ENCODE measurements around the gene ALDH3B2. TPM values are rescaled to one million over a fixed set of nuclear protein-coding genes. Genes with fewer than 3 reads are reported as not detected.

The ALDH3B2 gene
- total RNA-seq, 1 donor from 2014 or later: 0.67 TPM

- H3K27me3 Mint-ChIP-seq: no peaks in the 10 kb centered on the region
- no peaks in the 10 kb centered on the region for H3K36me3 Mint-ChIP-seq (ENCODE audit: insufficient read depth)
- peak overlapping the region; percentile 90 for H3K27ac Mint-ChIP-seq
- peaks cover 14% of the 10 kb centered on the region for H3K4me1 Mint-ChIP-seq (ENCODE audit: low read depth)
- TF ChIP-seq, protein P1, sequence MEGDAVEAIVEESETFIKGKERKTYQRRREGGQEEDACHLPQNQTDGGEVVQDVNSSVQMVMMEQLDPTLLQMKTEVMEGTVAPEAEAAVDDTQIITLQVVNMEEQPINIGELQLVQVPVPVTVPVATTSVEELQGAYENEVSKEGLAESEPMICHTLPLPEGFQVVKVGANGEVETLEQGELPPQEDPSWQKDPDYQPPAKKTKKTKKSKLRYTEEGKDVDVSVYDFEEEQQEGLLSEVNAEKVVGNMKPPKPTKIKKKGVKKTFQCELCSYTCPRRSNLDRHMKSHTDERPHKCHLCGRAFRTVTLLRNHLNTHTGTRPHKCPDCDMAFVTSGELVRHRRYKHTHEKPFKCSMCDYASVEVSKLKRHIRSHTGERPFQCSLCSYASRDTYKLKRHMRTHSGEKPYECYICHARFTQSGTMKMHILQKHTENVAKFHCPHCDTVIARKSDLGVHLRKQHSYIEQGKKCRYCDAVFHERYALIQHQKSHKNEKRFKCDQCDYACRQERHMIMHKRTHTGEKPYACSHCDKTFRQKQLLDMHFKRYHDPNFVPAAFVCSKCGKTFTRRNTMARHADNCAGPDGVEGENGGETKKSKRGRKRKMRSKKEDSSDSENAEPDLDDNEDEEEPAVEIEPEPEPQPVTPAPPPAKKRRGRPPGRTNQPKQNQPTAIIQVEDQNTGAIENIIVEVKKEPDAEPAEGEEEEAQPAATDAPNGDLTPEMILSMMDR (IDR thresholded peaks at IDR 0.05; ENCODE audit: unreplicated experiment): no peak
- no peak for DNase-seq (ENCODE audit: low spot score, unreplicated experiment)
- H3K4me3 Mint-ChIP-seq (ENCODE audit: low read depth): no peak overlapping the region
- H3K9me3 Mint-ChIP-seq (ENCODE audit: low read depth): peaks cover 4% of the 10 kb centered on the region
These were observed 24.6 kb downstream of the ALDH3B2 start for GRCh38 chr11:67649634-67650510.

DNA sequence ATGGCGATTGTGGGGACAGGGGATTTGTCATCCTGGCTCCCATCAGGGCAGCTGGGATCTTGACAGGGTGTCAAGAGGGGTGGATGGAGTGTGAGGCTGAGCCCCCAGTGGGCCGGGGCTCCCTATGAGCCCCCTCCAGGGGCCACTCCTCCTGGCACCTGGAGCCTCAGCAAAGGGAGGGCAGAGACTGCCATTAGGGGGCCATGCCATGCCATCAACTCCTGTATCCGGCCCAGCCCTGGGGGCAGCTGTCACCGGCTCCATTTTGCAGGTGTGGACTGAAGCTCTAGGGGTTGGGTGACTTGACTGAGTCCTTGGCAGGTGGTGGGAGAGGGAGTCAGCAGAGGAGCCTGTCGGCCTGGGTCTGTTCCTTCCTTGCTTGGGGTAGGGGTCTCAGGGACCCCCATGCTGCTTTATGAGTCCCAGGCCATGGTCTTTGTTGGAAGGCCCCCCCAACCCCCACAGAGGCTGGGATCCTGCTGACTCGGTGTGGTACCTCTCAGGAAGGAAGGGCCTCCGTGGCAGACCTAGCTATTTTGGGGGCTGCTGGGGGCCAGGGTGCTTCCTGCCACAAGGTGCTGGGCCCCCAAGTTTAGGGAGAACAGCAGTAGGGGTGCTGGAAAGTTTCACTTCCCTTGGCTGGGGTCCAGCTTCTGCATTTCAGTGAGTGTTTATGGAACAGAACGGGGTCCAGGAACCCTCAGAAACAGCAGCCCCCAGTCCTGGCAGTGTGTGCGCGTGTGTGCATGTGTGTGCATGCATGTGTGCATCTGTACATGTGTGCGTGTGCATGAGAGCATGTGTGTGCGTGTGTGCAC lies 25.4 kb downstream of the ALDH3B2 start:
- Mint-ChIP-seq H3K9me3 (ENCODE audit: low read depth) (peaks cover 4% of the 10 kb centered on the region), H3K27ac (no peak overlapping the region), H3K4me1 (ENCODE audit: low read depth) (peaks cover 14% of the 10 kb centered on the region), H3K36me3 (ENCODE audit: insufficient read depth) (no peaks in the 10 kb centered on the region), H3K27me3 (no peaks in the 10 kb centered on the region), H3K4me3 (ENCODE audit: low read depth) (no peak overlapping the region)
- no peak for DNase-seq (ENCODE audit: low spot score, unreplicated experiment)
- TF ChIP-seq, protein P1 (IDR thresholded peaks at IDR 0.05; ENCODE audit: unreplicated experiment): no peak

DNA sequence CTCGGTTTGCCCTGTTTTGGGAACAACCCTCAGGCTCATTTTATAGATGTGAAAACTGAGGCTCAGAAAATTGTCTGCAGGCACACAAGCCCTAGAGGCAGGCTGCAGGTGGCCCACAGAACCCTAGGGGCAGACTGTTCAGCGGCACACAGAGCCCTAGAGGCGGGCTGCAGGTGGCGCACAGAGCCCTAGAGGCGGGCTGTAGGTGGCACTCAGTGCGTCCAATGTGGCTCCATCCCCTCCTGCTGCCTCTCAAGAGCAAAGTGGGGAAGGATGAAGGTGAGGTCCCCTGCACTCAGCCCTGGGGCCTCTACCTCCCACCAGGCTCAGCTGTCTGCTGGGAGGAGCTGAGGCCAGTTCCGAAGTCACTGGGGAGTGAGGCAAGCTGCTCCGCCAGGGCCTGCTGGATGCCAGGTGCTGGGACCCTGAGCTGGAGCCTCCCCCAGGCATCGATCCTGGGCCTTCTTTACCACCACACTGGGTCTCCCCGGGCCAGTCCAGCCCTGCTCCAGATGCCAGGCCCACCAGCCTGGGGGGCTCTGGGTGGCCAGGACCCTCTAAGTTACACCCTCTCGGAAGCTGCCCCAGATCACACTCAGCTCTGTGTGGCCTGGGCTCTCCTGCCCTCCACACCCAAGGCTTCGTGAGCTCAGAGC lies 26.2 kb downstream of the ALDH3B2 start:
- Mint-ChIP-seq H3K36me3 (ENCODE audit: insufficient read depth) (no peaks in the 10 kb centered on the region), H3K4me1 (ENCODE audit: low read depth) (peaks cover 14% of the 10 kb centered on the region), H3K9me3 (ENCODE audit: low read depth) (peaks cover 4% of the 10 kb centered on the region), H3K27me3 (no peaks in the 10 kb centered on the region), H3K27ac (no peak overlapping the region), H3K4me3 (ENCODE audit: low read depth) (no peak overlapping the region)
- TF ChIP-seq, protein P1 (IDR thresholded peaks at IDR 0.05; ENCODE audit: unreplicated experiment): peak; percentile 58
- no peak for DNase-seq (ENCODE audit: low spot score, unreplicated experiment)

DNA sequence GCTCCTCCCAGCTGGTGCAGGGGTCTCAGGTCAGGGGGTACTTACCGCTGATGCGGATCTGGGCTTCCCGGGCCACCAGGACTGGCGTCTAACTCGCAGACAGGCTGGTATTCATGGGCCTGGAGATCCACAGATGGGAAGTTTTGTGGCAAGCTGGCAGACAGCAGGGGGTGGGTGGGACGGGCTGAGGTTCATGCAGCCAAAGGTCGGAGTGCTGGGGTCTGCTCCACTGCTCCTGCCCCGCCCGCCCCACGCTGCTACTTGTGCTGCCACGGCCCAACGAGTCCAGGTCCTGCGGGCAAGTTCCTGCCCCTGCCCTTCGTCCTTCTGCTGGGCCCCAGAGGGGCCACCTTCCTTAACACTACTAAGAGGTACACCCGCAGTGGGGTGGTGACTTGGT lies 27.0 kb downstream of the ALDH3B2 start:
- no peaks in the 10 kb centered on the region for H3K27me3 Mint-ChIP-seq
- no peak overlapping the region for H3K27ac Mint-ChIP-seq
- H3K9me3 Mint-ChIP-seq (ENCODE audit: low read depth): peaks cover 1% of the 10 kb centered on the region
- no peak overlapping the region for H3K4me3 Mint-ChIP-seq (ENCODE audit: low read depth)
- TF ChIP-seq, protein P1 (IDR thresholded peaks at IDR 0.05; ENCODE audit: unreplicated experiment): no peak
- H3K4me1 Mint-ChIP-seq (ENCODE audit: low read depth): peaks cover 10% of the 10 kb centered on the region
- no peaks in the 10 kb centered on the region for H3K36me3 Mint-ChIP-seq (ENCODE audit: insufficient read depth)
- no peak for DNase-seq (ENCODE audit: low spot score, unreplicated experiment)

All from progenitor cell of endocrine pancreas (in vitro differentiated cells).